ENCODE measurements around the gene DYNAP. TPM values are rescaled to one million over a fixed set of nuclear protein-coding genes. Genes with fewer than 3 reads are reported as not detected.

DYNAP gene
- total and polyA plus RNA-seq, 10 of the 15 experiments (the other 5 are each of a cell fraction or from before 2014, with no cell fraction given) = not detected

DNA sequence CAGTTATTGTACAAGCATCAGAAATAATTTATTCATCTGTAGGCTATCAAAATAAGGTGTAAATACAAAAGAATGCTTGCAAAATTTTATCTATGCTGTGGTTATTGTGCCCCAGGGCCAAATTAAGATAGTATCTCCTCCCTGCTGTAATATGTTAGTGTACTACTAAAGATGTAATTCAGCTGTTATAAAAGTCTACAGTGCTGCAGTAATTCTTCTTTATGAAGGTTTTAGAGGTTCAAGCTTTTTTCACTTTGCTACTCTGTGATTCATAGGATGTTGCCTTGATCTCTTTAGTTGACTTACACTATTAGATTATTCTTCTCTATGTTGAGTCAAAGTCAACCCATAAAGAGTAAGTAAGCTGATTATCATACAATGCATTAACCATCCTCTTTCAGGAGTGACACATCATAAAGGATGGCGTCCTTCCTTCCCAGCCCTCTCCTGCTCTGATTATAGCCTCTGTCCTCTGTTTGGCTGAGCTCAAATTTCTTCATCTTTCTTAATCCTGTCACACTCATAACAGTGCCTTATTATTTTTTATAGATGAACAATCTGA, 29.3 kb upstream of the DYNAP start (continued):
- no peak for TF ChIP-seq RELA (IDR thresholded peaks at IDR 0.05; ENCODE audit: borderline replicate concordance, partially characterized antibody)
- TF ChIP-seq IKZF2 (IDR thresholded peaks at IDR 0.05) = no peak
- TF ChIP-seq EZH2 (IDR thresholded peaks at IDR 0.05; ENCODE audit: borderline replicate concordance, control insufficient read depth, low read depth, low read length) = no peak
- TF ChIP-seq SMARCA5 (IDR thresholded peaks at IDR 0.05) = no peak
- no peak for TF ChIP-seq TCF12 (IDR thresholded peaks at IDR 0.05; ENCODE audit: low read depth, low read length)

DNA sequence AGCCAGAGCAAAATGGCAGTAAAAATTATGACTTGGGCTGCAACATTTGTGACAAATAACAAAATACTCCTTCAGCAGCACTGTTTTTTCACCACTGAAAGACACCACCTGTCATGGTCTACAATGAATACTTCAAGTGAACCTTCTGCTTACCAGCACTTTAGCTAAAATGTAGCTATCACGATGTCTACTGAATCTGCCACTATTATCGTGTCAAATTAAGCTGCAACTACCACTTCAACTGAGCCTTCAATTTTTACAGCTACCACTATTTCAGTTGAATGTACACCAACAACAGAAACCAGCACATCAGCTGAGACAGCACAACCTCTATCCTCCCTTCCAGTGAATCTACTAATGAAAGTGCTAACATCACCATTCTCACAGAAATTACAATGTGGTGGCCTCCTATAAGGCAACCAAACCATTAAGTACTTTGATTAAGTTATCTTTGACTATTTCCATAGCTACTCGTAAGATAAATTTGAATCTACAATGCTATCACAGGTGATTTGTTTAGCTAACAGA, 10.8 kb upstream of the DYNAP start:
- Histone ChIP-seq H3K4me3 (no peak overlapping the region), H3K27ac (ENCODE audit: control insufficient read depth, insufficient read depth) (no peak overlapping the region), H3K4me2 (ENCODE audit: control insufficient read depth, insufficient read depth) (no peak overlapping the region), H3K36me3 (ENCODE audit: control insufficient read depth in 2 of 2, insufficient read depth in 2 of 2, low read length in 1 of 2) (no peaks in the 10 kb centered on the region), H3K9me3 (replicated peaks; ENCODE audit: control insufficient read depth, insufficient read depth, low read length) (no peaks in the 10 kb centered on the region), H3K9ac (ENCODE audit: control insufficient read depth, insufficient read depth, low read length) (no peak overlapping the region), H4K20me1 (ENCODE audit: control insufficient read depth, insufficient read depth) (no peaks in the 10 kb centered on the region), H3K79me2 (ENCODE audit: control insufficient read depth, insufficient read depth, low read length) (no peaks in the 10 kb centered on the region), H2AFZ (ENCODE audit: control insufficient read depth, low read depth, low read length) (no peak overlapping the region), H3K4me1 (ENCODE audit: control insufficient read depth, insufficient read depth, low read length) (no peaks in the 10 kb centered on the region), H3K27me3 (replicated peaks in 1 of 2; ENCODE audit: control insufficient read depth in 2 of 2, insufficient read depth in 2 of 2, low read length in 1 of 2) (no peaks in the 10 kb centered on the region; a peak in 1 of 4 replicates)
- CTCF ChIA-PET = interaction anchor here (1.0 kb wide), 1 partner anchor 20 kb away, joined by 3 read pairs; no protein-coding TSS in a partner anchor
- in situ Hi-C loops (cut with MboI) = no loop called here
- 27% methylated on average over 3 of the region's 3 CpGs for WGBS (ENCODE audit: insufficient coverage, insufficient replicate concordance, low lambda C conversion rate, missing lambda C conversion rate)
- ATAC-seq = no peak
- intact Hi-C loops (cut with micrococcal nuclease; ENCODE audit: unreplicated experiment) = no loop called here
- TF ChIP-seq, protein P1, sequence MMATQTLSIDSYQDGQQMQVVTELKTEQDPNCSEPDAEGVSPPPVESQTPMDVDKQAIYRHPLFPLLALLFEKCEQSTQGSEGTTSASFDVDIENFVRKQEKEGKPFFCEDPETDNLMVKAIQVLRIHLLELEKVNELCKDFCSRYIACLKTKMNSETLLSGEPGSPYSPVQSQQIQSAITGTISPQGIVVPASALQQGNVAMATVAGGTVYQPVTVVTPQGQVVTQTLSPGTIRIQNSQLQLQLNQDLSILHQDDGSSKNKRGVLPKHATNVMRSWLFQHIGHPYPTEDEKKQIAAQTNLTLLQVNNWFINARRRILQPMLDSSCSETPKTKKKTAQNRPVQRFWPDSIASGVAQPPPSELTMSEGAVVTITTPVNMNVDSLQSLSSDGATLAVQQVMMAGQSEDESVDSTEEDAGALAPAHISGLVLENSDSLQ (IDR thresholded peaks at IDR 0.05) = no peak
- no peak for TF ChIP-seq CEBPZ (IDR thresholded peaks at IDR 0.05; ENCODE audit: low read depth, low read length)
- TF ChIP-seq, protein P2, sequence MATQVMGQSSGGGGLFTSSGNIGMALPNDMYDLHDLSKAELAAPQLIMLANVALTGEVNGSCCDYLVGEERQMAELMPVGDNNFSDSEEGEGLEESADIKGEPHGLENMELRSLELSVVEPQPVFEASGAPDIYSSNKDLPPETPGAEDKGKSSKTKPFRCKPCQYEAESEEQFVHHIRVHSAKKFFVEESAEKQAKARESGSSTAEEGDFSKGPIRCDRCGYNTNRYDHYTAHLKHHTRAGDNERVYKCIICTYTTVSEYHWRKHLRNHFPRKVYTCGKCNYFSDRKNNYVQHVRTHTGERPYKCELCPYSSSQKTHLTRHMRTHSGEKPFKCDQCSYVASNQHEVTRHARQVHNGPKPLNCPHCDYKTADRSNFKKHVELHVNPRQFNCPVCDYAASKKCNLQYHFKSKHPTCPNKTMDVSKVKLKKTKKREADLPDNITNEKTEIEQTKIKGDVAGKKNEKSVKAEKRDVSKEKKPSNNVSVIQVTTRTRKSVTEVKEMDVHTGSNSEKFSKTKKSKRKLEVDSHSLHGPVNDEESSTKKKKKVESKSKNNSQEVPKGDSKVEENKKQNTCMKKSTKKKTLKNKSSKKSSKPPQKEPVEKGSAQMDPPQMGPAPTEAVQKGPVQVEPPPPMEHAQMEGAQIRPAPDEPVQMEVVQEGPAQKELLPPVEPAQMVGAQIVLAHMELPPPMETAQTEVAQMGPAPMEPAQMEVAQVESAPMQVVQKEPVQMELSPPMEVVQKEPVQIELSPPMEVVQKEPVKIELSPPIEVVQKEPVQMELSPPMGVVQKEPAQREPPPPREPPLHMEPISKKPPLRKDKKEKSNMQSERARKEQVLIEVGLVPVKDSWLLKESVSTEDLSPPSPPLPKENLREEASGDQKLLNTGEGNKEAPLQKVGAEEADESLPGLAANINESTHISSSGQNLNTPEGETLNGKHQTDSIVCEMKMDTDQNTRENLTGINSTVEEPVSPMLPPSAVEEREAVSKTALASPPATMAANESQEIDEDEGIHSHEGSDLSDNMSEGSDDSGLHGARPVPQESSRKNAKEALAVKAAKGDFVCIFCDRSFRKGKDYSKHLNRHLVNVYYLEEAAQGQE (IDR thresholded peaks at IDR 0.05; ENCODE audit: low read depth, low read length) = no peak
- TF ChIP-seq IKZF2 (IDR thresholded peaks at IDR 0.05) = no peak
- no peak for TF ChIP-seq TCF3 (IDR thresholded peaks at IDR 0.05; ENCODE audit: borderline replicate concordance, insufficient read depth, low read depth, low read length)
- BruUV-seq (replicated peaks) = no TSS peak
- SMC1A ChIA-PET (ENCODE audit: uncharacterized antibody, unreplicated experiment) = no interaction called here
- RAD21 ChIA-PET (ENCODE audit: unreplicated experiment) = no interaction called here
- POLR2A ChIA-PET = no interaction called here
- no peak for DNase-seq (ENCODE audit: low read depth, low spot score)
- FAIRE-seq = no peak
